NAMALWA (cell line): ENCODE measurements around the gene RASGRF2.
"Not testable (repeated sequence)": the region's sequence is repeated elsewhere in the genome, so short reads cannot be mapped to it uniquely, and the experiment has no call there.

ENCODE experiments used
- DNase-seq: peaks from one replicate; pipeline ENCODE4 v3.0.0-alpha.2; 2015; ENCODE audit warnings: low spot score

RASGRF2 gene

DNA sequence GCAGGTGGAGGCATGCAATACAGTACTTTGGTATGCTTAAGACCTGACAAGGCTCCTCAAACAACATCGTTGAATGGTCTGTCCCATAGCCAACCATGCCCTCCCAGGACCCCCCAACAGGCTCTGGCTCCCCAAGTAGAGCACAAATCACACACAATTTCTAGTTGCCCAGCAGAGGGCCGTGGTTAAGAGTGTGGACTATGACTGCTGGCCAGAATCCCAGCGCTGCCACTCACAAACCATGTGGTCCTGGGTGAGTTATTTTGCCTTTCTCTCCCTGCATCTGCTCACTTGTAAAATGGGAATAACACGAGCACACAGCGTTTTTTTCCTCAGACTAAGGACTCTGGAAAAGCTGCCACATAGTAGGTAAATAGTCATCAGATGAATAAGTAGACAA, 279.4 kb downstream of the RASGRF2 start:
- no peak for DNase-seq

DNA sequence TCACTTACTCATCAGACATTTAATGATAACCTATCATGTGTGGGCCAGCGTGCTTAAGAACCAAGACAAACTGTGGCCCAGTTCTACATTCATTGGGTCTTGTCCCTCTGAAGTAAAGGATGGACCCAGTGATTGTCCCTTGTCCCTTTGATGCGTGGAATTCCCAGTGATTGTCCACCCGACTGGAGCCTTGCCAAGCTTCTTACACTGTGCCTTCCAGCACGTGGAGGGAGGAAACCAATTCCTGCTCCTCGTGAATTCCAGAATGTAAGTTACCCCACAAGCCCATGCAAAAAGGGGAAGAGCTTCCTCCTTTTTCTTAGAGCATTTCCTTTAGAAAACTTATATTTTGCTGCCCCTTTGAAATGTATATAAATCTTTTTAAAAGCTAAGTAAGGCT, 280.8 kb downstream of the RASGRF2 start:
- DNase-seq = no peak

DNA sequence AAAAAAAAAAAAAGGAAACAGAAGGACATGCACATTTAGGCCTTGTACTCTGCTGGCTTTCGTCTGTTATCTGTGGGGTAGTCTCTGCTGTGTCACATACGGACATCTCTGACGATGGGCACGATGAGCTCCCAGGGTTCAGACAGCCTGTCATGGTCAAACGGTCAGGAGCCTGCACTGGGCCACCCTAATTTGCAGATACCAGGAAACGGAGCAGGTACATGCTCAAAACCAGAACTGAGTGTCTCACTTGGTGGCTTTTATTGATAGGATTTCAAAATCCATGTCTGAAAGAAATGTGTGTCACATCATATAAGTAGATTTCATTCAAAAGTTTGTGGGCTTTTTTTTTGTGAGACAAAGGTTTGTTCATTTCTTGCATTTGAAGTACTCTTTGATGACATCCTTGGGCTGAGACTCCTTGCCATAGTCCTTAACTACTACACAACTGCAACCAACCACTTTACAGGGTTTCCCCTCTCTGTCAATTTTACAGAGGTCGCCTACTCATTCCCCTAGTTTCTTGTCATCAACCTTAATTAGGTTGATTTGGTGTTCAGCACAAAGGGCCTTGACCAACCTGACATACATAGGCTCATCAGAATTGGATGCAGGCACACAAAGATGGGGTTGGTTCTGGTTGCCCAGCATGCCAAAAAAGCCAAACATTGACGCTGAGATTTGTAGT, 281.9 kb downstream of the RASGRF2 start:
- no peak for DNase-seq

DNA sequence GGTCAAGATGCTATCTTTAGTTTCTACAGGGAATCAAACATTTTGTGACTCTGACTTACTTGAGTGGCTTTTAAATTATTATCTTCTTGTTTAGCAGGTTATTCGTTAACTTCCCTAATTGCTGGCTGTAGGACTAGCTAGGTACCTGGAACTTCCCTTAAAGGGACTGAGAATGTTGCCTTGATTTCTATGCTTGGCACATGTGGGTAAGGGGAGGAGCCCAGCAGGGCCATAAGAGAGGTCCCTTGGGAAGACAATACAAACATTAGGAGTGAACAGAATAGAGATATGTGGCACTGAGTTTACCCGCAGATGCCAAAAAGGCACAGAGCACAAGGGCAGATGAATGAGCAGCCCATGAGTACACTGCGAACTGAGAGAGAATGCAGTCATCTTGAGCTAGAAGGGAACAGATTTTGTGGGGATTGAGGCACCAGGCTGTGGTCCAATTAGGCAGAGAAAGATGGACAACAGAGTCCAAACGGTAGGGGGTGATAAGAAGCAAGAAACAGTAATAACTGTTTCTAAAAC, 282.8 kb downstream of the RASGRF2 start:
- no peak for DNase-seq

DNA sequence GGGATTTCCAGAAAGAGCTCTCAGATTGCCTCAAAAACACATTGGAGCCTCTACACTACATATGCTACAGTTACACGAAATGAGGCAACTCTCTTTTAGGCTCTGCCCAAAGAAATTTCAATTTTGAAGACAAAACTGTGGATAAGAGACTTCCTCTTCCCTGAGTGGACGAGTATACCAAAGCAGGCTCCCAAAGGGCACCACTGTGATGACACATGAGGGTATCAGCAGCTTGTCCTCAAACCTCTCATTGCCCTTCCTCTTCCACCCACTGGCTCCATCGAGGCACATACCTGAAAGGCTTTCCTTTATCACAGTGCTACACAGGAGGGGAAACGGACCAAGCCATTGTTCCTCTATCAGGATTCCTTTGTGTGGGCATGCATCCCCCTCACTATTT, 284.3 kb downstream of the RASGRF2 start:
- no peak for DNase-seq

DNA sequence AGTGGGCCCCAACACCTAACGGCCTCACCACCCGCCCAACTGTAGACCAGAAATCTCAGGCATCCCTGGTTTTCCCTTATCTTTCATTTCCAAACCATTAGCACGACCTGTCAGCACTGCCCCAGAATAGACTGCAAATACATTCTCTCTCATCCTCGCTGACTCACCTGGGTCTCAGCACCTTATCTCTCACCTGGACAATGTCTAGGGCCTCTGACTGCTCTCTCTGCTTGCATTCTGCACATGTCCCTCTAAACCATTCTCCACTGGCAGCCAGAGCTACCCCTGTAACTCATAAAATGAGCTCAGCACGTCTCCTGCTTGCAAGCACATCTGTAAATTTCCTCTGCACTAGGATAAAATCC, 285.7 kb downstream of the RASGRF2 start:
- DNase-seq = no peak

DNA sequence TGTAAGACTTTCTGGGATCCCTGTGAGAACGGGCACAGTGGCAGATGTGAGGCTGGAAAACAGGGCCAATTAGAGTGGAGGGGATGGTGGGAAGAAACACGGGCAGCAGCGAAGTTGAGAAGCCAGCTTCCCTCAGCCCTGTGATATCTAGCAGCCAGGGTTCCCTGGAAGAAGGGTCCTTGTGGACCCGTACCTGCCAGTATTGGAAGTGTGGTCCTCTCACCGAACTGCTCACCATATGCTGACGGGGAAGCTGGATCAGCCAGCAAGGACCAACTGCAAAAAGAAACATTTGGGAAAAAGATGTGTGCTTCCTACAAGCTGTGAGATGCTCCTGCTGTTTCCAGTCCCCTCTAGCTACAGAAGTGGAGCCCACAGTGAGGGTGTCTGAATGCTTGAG, 286.5 kb downstream of the RASGRF2 start:
- no peak for DNase-seq

DNA sequence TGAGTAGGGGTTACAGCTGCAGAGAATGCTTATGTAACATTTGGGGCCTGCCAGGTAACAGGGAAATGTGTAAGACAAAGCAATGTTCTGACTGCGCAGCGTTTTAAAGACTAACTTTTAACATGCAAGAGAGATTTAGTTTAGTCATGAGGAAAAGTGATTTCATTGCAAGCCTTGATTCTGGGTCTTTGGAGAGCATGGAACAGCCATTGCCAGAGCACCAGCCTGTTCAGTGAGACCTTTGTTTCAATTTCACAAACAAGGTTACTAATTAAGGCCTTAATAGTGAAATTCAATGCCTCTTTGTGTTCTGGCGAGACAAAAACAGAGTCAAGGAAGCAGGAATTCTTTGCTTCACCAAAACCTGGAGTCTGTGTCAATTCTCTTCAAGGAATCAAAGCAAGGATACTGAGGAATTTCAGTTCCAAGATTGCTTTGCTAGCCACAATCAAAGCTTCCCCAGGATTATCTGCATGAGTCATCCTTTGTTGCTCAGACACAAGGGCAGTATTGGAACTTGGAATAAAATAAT, 287.3 kb downstream of the RASGRF2 start:
- DNase-seq = no peak

DNA sequence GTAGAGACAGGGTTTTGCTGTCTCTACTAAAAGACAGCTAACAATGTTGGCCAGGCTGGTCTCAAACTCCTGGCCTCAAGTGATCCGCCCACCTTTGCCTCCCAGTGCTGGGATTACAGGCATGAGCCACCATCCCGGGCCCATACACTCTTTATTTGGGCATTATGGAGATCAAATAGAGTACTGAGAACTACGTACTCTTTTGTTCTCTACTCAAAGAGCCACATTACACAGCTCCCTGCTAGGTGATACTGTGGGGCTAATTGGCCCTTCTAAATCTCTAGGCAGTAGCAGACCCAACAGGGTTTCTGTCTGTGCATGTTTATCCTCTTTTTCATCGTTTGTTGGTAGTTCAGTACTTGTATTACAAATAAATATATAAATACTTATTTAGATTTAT, 289.1 kb downstream of the RASGRF2 start:
- DNase-seq = no peak

DNA sequence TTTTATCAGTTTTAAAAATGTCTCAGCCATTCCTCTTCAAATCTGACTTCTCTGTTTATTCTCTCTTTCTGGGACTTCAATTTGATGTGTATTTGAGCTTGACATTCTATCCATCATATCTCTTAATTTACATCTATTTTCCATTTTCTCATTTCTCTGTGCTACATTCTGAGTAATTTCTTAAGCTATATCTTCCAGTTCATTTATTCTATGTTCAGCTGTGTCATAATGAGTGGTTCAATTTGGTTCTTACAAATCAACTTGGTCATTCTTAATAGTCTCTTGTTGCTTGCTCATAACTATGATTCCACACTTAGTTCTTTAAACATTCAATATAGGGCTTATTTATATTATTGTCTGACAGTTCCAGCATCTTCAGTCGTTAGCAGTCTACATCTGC, 289.8 kb downstream of the RASGRF2 start:
- DNase-seq = no peak

DNA sequence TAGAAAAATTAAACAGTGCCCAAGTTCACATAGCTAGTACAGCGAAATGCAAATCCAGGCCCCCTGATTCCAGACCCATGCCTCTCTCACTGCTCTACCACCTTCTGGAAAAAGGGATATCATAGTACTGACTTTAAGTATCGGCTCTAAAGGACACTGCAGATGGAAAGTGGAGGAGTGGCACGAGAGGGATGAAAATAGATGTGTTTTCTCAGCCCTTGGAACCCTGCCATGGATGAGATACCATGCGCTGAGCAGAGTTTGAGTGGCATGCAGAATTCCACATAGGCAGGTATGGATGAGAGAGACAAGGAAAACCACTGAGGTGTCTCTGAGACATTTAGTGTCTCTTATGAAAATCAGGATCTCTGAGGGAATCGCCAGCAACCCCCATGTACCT, 291.8 kb downstream of the RASGRF2 start:
- DNase-seq = no peak

DNA sequence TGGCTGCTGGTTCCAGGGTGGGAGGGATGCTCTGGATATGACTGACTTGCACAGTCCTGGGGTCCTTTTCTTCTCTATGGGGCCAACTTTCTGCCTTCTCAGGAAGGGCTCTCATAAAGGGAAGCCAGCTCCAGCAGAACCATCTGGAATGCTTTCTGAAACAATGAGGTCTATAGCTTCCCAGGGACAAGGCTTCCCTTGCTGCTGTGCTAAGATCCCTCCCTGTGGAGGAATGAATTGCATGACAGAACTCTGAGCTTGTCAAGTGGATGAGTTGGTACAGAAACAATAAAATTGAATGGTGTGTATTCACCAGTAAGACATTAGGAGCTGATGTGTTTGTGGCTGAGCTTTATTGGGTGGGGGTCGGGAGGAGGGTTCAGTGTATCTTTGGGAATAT, 292.7 kb downstream of the RASGRF2 start:
- DNase-seq = no peak

DNA sequence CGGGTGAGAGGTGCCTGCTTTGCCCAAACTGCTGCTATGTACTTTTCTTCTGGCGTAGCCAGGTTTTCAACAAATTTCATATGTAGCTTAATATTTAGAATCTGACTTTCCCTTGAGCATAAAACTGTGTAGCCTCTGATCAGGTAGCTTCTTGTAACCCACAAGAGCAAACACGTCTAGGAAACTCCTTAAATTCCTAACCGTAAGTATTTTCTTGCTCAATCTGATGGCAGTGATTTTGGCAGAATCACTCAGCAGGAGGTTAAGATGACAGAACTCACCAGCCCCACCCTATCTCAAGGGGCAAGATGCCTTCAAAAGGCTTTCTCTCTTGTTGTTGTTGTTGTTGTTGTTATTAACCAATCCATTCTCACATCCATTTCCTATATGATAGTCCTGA, 293.7 kb downstream of the RASGRF2 start:
- DNase-seq = no peak

DNA sequence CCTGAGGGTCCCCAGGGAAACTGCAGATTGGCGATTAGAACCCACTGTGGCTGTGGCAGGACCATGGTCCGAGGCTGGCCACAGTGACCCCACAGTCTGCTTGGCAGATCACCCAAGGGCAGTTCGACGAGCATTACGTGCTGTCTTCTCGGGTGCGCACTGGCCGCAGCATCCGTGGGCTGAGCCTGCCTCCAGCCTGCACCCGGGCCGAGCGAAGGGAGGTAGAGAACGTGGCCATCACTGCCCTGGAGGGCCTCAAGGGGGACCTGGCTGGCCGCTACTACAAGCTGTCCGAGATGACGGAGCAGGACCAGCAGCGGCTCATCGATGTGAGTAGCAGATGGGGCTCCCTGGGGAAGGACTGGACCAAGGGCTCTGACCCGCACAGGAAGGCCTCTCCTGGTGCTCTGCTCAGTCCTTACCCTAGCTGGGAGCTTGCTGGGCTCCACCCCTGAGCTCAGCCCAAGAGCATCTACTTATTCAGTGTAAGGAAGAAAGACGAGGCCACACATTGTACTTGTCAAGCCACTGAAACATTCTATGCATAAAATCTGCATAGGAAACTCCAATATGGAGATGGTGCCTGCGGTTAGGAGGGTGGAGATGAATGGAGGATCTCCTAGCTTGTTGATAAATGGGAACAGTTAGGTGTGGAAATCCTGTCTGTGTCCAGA, 294.9 kb downstream of the RASGRF2 start:
- no peak for DNase-seq

DNA sequence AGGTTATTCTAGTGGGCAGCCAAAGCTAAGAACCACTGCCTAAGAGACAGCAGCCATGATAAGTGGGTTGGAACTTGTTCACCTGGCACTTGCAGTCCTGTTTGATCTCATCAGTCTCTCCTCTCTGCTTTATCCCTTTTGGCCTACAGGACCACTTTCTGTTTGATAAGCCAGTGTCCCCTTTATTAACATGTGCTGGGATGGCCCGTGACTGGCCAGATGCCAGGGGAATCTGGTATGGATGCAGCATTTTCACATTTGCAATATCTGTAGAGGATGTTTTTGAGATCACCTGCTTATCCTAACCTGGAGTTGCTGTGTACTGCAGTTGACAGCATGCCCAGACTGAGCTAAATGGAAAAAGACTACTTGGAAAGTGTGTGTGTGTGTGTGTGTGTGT, 296.6 kb downstream of the RASGRF2 start:
- DNase-seq = no peak

DNA sequence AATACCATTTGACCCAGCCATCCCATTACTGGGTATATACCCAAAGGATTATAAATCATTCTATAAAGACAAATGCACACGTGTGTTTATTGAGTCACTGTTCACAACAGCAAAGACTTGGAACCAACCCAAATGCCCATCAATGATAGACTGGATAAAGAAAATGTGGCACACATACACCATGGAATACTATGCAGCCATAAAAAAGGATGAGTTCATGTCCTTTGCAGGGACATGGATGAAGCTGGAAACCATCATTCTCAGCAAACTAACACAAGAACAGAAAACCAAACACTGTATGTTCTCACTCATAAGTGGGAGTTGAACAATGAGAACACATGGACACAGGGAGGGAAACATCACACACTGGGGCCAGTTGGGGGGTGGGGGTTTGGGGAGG, 302.6 kb downstream of the RASGRF2 start:
- not testable (repeated sequence) for DNase-seq

DNA sequence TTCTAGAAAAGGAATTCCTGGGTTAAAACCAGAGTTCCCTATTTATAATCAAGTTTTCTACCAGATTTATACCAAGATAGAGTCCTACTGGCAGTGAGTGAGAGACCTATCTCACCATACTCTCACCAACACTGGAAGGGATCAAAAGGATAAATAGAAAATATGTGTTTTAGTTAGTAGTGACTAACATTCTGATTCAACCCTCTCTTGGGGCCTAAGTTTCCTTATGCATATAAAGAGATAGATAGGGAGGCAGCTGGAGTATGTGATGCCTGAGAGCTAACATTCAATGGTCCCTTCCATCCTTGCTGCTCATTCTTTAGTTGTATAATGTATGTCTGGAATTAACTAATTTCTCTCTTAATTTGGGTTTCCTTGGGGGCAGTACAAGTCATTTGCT, 304.9 kb downstream of the RASGRF2 start:
- DNase-seq = no peak

DNA sequence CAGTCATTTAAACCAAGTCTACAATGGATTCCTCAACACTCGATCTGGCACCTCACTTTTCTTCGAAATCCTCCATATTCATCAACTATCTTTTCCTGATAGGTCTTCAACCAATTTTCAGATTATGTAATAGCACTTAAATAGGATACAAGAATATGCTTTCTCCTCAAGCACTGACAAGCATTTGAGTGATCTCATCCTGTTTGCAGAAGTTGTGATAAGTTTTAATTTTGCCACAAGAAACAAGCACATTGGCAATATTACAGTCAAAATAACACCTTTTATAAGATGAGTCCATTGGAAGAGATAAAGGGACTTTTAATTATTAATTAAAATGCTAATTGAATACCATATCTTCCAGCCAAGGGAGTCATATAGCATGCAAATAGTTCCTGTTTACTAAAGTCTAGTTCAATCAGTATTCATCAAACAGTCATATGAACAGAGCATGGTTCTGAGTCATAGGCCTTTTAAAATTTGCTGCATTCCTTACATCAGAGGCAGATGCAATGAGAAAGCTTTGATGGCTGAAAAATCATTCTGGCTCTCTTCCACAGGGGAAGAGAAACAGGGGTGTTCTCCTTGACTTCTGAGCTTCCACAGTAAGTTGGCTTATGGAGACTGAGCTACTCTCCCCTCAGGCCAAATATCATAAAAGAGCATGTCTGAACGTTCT, 308.5 kb downstream of the RASGRF2 start:
- no peak for DNase-seq

DNA sequence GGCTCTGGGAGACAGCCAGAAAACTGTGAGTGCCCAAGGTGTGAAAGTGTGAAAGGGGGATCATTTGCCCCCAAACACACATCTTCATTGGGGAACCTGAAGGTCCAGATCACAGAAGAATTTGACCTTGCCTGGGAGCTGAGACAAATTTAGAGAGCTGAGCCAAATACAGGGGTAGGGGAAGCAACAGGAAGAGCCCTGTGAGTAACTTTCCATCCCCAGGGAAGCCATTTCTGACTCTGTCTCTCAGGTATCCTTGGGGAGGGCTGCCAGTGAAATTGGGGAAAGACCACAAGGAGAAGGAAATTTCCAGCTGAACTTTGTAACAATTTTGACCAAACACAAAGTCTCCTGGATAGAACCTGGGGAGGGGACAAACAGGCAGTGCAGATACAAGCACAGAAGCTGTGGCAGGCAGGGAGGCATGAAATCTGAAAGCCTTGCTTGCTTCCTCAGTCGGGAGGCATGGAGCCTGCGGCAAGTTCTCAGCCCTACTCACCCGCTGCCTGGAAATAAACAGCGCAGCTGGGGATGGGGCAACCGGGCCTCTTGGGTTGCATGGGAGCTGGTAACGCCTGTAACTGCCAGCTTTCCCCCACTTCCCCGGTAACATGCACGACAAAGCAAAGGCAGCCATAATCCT, 309.7 kb downstream of the RASGRF2 start:
- no peak for DNase-seq

DNA sequence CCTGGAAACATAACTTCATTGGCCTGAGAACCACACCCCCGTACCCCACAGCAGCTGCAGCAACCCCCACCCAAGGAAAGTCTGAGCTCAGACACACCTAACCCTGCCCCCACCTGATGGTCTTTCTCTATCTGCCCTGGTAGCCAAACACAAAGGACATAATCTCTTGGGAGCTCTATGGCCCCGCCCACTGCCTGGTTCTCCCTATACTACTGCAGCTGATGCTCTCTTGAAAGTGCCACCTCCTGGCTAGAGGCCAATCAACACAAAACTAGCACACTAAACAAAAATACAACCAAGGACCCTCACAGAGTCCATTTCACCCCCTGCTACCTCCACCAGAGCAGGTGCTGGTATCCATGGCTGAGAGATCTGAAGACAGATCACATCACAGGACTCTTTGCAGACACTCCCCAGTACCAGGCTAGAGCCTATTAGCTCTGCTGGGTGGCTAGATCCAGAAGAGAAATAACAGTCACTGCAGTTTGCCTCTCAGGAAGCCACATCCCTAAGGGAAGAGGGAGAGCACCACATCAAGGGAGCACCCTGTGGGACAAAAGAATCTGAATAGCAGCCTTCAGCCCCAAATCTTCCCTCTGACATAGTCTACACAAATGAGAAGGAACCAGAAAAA, 310.3 kb downstream of the RASGRF2 start:
- DNase-seq = peak; percentile 18
